HepG2 (cell line): ENCODE measurements around the gene VAV2. TPM values are rescaled to one million over a fixed set of nuclear protein-coding genes. Genes with fewer than 3 reads are reported as not detected.
A peak's percentile ranks its signal among the peaks of the same experiment; 100 is the strongest.

Source experiments
- FOXA1 ChIP-seq, 2 experiments: fragments of 450-650 bp in 1 of 2; sonication (generic) in 1 of 2; formaldehyde crosslinking in 1 of 2; IDR thresholded peaks; 2 replicates each; pipeline versions ENCODE4 v1.4.0 to v1.6.1; 2016 to 2020; ENCODE audit warnings: missing genetic modification reagents in 1 of 2
- HIC2 ChIP-seq: sonication (generic); formaldehyde crosslinking; IDR thresholded peaks from 2 replicates; pipeline ENCODE4 v1.9.0; 2022; ENCODE audit warnings: low read depth, missing genetic modification reagents
- ISL2 ChIP-seq: sonication (generic); formaldehyde crosslinking; IDR thresholded peaks from 2 replicates; pipeline ENCODE4 v1.5.0; 2020; ENCODE audit warnings: missing genetic modification reagents
- NFATC3 ChIP-seq: sonication (generic); formaldehyde crosslinking; IDR thresholded peaks from 2 replicates; pipeline ENCODE4 v1.5.1; 2020; ENCODE audit warnings: mild to moderate bottlenecking, missing genetic modification reagents
- SP5 ChIP-seq: IDR thresholded peaks from 2 replicates; pipeline ENCODE4 v1.6.1; 2016; ENCODE audit warnings: low read depth, borderline replicate concordance
- TEAD2 ChIP-seq: sonication (generic); formaldehyde crosslinking; IDR thresholded peaks from 2 replicates; pipeline ENCODE4 v1.9.0; 2021; ENCODE audit warnings: missing genetic modification reagents
- THRA ChIP-seq: sonication (generic); formaldehyde crosslinking; IDR thresholded peaks from 2 replicates; pipeline ENCODE4 v1.4.0; 2020; ENCODE audit warnings: missing genetic modification reagents, borderline replicate concordance
- ZNF160 ChIP-seq: sonication (generic); formaldehyde crosslinking; IDR thresholded peaks from 2 replicates; pipeline ENCODE4 v1.8.0; 2022; ENCODE audit warnings: mild to moderate bottlenecking, inconsistent platforms, missing genetic modification reagents
- ZNF251 ChIP-seq: sonication (generic); formaldehyde crosslinking; IDR thresholded peaks from 2 replicates; pipeline ENCODE4 v1.9.0; 2021; ENCODE audit warnings: mild to moderate bottlenecking, missing genetic modification reagents
- ZNF34 ChIP-seq: sonication (generic); formaldehyde crosslinking; IDR thresholded peaks from 2 replicates; pipeline ENCODE4 v1.4.0; 2020; ENCODE audit warnings: mild to moderate bottlenecking, missing genetic modification reagents, borderline replicate concordance
- ZNF629 ChIP-seq: sonication (generic); formaldehyde crosslinking; conservative IDR thresholded peaks from 2 replicates; pipeline ENCODE4 v1.5.0; 2020; ENCODE audit warnings: missing genetic modification reagents
- ZNF674 ChIP-seq: sonication (generic); formaldehyde crosslinking; IDR thresholded peaks from 2 replicates; pipeline ENCODE4 v1.5.0; 2020; ENCODE audit warnings: low read depth, mild to moderate bottlenecking, missing genetic modification reagents
- ZNF720 ChIP-seq: sonication (generic); formaldehyde crosslinking; IDR thresholded peaks from 2 replicates; pipeline ENCODE4 v1.4.0; 2020; ENCODE audit warnings: missing genetic modification reagents
- ZNF768 ChIP-seq: sonication (generic); formaldehyde crosslinking; IDR thresholded peaks from 2 replicates; pipeline ENCODE4 v1.4.0; 2020; ENCODE audit warnings: missing genetic modification reagents
- ZNF83 ChIP-seq: sonication (generic); formaldehyde crosslinking; IDR thresholded peaks from 2 replicates; pipeline ENCODE4 v1.4.0; 2020; ENCODE audit warnings: missing genetic modification reagents, mild to moderate bottlenecking, borderline replicate concordance
- polyA plus RNA-seq, 8 experiments: library from polyadenylated mRNA; depleted of rRNA in 3 of 8; stranded (reverse) in 7 of 8; unstranded in 1 of 8; fragments of >200 nt; fragmentation: Illumina TruSeq in 4 of 8; extraction: Trizol in 4 of 8; gene quantifications; 2 replicates each; pipeline versions ENCODE4 v1.2.1 to v1.2.3, GENCODE V29; 2011 to 2016; ENCODE audit warnings: low read depth in 4 of 8, missing spikeins in 1 of 8, mixed read lengths in 1 of 8; ENCODE audit not compliant: insufficient read depth in 1 of 8
- total RNA-seq, 5 experiments: library from RNA; depleted of rRNA; stranded (reverse); fragments of >200 nt; fragmentation: Illumina TruSeq; extraction: Trizol; gene quantifications; 2 replicates each; pipeline ENCODE4 v1.2.3, GENCODE V29; 2016; ENCODE audit warnings: low read depth in 1 of 5
- TF ChIP-seq, protein P1 (sequence below): sonication (generic); formaldehyde crosslinking; IDR thresholded peaks from one replicate; pipeline ENCODE4 v1.5.1; 2020; ENCODE audit warnings: mild to moderate bottlenecking, missing genetic modification reagents; ENCODE audit errors: not compliant biosample characterization
- TF ChIP-seq, protein P2 (sequence below): sonication (generic); formaldehyde crosslinking; IDR thresholded peaks from 2 replicates; pipeline ENCODE4 v1.5.0; 2020; ENCODE audit warnings: missing genetic modification reagents

VAV2 gene
- total and polyA plus RNA-seq, 2 of the 13 experiments (the other 11 are each of a cell fraction or from before 2014, with no cell fraction given): 22.5 to 22.9 TPM

GRCh38 chr9:133990366-133991213, 1.5 kb downstream of the VAV2 start (continued):
- TF ChIP-seq ZNF83 (CRISPR knock-in tag) (no peak), ZNF34 (CRISPR knock-in tag) (no peak), ZNF629 (CRISPR knock-in tag) (peak; percentile 33; the same call in 1 of the 2 replicates), THRA (0 out of 2 replicates have a peak, but pooled peaks have one; percentile 11), ZNF251 (no peak), ZNF674 (CRISPR knock-in tag) (no peak), TEAD2 (CRISPR knock-in tag) (no peak), ZNF160 (CRISPR knock-in tag) (no peak), SP5 (no peak), NFATC3 (no peak), ZNF720 (CRISPR knock-in tag) (no peak), ISL2 (CRISPR knock-in tag) (no peak), HIC2 (CRISPR knock-in tag) (no peak; the same call in none of the 2 replicates), ZNF768 (CRISPR knock-in tag) (no peak), FOXA1 (IDR thresholded peaks at IDR 0.05) (no peak), FOXA1 (CRISPR knock-in tag; IDR thresholded peaks at IDR 0.05) (no peak)
- TF ChIP-seq, protein P1, sequence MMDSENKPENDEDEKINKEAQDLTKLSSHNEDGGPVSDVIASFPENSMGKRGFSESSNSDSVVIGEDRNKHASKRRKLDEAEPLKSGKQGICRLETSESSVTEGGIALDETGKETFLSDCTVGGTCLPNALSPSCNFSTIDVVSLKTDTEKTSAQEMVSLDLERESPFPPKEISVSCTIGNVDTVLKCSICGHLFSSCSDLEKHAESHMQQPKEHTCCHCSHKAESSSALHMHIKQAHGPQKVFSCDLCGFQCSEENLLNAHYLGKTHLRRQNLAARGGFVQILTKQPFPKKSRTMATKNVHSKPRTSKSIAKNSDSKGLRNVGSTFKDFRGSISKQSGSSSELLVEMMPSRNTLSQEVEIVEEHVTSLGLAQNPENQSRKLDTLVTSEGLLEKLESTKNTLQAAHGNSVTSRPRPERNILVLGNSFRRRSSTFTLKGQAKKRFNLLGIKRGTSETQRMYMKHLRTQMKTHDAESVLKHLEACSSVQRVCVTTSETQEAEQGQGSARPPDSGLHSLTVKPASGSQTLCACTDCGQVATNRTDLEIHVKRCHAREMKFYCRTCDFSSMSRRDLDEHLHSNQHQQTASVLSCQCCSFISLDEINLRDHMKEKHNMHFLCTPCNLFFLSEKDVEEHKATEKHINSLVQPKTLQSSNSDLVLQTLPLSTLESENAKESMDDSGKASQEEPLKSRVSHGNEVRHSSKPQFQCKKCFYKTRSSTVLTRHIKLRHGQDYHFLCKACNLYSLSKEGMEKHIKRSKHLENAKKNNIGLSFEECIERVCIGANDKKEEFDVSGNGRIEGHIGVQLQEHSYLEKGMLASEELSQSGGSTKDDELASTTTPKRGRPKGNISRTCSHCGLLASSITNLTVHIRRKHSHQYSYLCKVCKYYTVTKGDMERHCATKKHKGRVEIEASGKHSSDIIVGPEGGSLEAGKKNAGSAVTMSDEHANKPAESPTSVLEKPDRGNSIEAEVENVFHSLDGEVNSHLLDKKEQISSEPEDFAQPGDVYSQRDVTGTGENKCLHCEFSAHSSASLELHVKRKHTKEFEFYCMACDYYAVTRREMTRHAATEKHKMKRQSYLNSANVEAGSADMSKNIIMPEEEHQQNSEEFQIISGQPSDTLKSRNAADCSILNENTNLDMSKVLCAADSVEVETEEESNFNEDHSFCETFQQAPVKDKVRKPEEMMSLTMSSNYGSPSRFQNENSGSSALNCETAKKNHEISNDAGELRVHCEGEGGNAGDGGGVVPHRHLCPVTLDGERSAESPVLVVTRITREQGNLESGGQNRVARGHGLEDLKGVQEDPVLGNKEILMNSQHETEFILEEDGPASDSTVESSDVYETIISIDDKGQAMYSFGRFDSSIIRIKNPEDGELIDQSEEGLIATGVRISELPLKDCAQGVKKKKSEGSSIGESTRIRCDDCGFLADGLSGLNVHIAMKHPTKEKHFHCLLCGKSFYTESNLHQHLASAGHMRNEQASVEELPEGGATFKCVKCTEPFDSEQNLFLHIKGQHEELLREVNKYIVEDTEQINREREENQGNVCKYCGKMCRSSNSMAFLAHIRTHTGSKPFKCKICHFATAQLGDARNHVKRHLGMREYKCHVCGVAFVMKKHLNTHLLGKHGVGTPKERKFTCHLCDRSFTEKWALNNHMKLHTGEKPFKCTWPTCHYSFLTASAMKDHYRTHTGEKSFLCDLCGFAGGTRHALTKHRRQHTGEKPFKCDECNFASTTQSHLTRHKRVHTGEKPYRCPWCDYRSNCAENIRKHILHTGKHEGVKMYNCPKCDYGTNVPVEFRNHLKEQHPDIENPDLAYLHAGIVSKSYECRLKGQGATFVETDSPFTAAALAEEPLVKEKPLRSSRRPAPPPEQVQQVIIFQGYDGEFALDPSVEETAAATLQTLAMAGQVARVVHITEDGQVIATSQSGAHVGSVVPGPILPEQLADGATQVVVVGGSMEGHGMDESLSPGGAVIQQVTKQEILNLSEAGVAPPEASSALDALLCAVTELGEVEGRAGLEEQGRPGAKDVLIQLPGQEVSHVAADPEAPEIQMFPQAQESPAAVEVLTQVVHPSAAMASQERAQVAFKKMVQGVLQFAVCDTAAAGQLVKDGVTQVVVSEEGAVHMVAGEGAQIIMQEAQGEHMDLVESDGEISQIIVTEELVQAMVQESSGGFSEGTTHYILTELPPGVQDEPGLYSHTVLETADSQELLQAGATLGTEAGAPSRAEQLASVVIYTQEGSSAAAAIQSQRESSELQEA (CRISPR knock-in tag): no peak
- TF ChIP-seq, protein P2, sequence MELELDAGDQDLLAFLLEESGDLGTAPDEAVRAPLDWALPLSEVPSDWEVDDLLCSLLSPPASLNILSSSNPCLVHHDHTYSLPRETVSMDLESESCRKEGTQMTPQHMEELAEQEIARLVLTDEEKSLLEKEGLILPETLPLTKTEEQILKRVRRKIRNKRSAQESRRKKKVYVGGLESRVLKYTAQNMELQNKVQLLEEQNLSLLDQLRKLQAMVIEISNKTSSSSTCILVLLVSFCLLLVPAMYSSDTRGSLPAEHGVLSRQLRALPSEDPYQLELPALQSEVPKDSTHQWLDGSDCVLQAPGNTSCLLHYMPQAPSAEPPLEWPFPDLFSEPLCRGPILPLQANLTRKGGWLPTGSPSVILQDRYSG (CRISPR knock-in tag): no peak
